Kidney epithelial cell (primary cell): ENCODE results near the gene WNT3A. TPM values are rescaled to one million over a fixed set of nuclear protein-coding genes. Genes with fewer than 3 reads are reported as not detected.
A peak's percentile ranks its signal among the peaks of the same experiment; 100 is the strongest.

Experiments used
- DNase-seq: peaks from one replicate; pipeline ENCODE4 v3.0.0-alpha.2; 2010; ENCODE audit warnings: low read depth
- H3K27me3 ChIP-seq: 2 replicates; pipeline ENCODE4 v1.6.0; 2011; ENCODE audit warnings: low read length; ENCODE audit not compliant: control insufficient read depth, insufficient read depth
- H3K36me3 ChIP-seq: 2 replicates; pipeline ENCODE4 v1.5.1; 2011; ENCODE audit warnings: low read length; ENCODE audit not compliant: control insufficient read depth, insufficient read depth
- H3K4me3 ChIP-seq: 2 replicates; pipeline ENCODE4 v1.5.1; 2011; ENCODE audit warnings: low read depth, mild to moderate bottlenecking, control low read depth, low read length
- CTCF ChIP-seq: IDR thresholded peaks from 2 replicates; pipeline ENCODE4 v1.5.1; 2011; ENCODE audit warnings: mild to moderate bottlenecking, moderate library complexity, low read length, control low read depth, inconsistent platforms; ENCODE audit not compliant: insufficient read depth, poor library complexity, severe bottlenecking
- total RNA-seq: library from RNA; depleted of rRNA; stranded (reverse); fragments of >200 nt; gene quantifications from 2 replicates; pipeline ENCODE4 v1.2.3, GENCODE V29; 2015

The WNT3A gene
- total RNA-seq, 1 donor from 2014 or later = not detected

DNA sequence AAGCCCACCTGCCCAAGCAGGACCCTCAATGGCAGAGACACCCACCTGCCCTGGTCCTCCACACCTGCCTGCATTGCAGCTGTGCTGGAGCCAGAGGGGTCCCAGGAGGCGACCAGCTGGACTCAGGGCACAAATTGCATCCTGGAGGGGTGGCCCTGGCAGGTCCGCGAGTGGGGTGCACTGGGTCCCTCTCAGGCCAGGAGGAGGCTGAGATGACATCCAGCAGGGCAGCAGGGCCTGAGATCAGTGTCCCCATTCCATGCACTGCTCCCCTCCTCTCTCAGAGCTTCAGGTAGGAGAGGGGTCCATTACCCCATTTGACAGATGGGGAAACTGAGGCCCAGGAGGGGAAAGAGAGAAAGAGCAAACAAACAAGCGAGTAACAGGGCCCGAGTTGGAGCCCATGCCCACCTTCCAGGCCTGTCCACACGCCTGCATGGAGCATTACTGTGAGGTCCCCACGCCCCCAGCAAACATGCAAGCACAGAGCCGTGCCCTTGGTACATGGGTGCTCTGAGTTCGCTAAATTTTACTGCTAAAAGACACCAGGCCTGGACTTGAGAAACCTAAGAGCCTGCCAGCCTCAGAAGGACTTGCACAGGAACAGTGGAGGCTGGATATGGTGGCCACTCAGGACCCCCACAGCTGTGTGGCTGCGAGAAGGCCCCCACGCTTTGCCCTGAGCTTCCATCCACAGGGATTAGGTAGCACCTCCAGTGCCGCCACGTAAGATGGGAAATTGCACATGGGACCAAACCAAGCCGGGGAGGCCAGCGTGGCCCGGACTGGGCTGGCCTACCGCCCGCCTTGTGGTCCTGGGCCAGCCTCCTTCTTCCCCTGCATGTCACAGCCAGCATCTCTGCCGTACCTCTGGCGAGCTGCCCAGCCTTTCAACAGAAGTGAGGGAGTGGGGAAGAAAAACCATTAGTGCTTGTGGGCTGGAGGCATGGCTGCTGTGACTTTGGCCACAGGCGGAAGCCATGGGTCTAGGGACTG, 7.4 kb downstream of the WNT3A start:
- no peak for TF ChIP-seq CTCF
- no peak overlapping the region for H3K4me3 ChIP-seq
- DNase-seq = no peak
- H3K27me3 ChIP-seq = peaks cover 26% of the 10 kb centered on the region
- H3K36me3 ChIP-seq = no peaks in the 10 kb centered on the region

GRCh38 chr1:228015276-228016180, 8.7 kb downstream of the WNT3A start:
- peak; percentile 12 for DNase-seq
- Histone ChIP-seq H3K36me3 (no peaks in the 10 kb centered on the region), H3K4me3 (no peak overlapping the region), H3K27me3 (peaks cover 13% of the 10 kb centered on the region)
- no peak for TF ChIP-seq CTCF

DNA sequence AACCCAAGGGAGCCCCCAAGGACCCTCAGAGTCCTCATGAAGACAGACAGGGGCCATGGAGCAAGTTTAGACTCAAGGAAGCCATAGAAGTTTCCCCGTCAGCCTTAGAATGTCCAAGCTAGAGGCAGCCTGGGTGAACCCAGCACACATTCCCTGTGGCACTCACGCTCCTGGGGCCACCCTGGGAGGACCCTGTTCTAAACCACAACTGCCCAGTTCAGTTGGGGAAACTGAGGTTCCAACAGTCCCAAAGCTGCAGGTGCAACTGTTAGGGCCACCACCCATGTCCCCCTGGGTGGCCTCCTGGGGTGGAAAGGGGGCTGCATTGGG, 9.3 kb downstream of the WNT3A start:
- Histone ChIP-seq H3K4me3 (no peak overlapping the region), H3K36me3 (no peaks in the 10 kb centered on the region), H3K27me3 (peaks cover 10% of the 10 kb centered on the region)
- DNase-seq = no peak
- no peak for TF ChIP-seq CTCF

DNA sequence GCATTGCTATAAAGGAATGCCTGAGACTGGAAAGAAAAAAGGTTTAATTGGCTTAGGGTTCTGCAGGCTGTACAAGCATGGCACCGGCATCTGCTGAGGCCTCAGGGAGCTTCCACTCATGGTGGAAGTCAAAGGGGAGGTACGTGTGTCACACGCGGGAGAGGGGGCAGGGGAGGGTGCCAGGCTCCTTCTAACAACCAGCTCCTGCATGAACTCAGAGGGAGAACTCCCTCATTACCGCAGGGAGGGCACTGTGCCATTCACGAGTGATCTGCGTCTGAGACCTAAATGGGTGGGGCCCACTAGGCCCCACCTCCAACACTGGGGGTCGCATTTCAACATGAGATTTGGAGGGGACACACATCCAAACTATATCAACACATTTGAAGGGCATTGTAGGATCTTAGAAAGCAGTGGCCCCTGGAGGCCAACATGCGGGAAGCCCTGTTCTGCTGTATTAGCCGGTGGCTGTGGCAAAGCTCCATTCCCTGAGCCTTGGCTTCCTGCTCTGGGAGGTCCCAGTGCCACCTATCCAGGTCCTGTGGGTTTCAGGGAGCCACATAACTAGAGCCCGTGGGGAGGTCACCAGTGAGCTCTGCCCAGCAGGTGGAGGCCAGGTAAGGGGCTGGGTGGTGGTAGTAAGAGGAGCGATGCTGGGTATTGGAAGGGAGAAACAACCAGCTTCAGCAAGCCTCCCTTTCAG, 10.0 kb downstream of the WNT3A start:
- Histone ChIP-seq H3K36me3 (no peaks in the 10 kb centered on the region), H3K4me3 (no peak overlapping the region), H3K27me3 (peaks cover 5% of the 10 kb centered on the region)
- no peak for DNase-seq
- no peak for TF ChIP-seq CTCF

DNA sequence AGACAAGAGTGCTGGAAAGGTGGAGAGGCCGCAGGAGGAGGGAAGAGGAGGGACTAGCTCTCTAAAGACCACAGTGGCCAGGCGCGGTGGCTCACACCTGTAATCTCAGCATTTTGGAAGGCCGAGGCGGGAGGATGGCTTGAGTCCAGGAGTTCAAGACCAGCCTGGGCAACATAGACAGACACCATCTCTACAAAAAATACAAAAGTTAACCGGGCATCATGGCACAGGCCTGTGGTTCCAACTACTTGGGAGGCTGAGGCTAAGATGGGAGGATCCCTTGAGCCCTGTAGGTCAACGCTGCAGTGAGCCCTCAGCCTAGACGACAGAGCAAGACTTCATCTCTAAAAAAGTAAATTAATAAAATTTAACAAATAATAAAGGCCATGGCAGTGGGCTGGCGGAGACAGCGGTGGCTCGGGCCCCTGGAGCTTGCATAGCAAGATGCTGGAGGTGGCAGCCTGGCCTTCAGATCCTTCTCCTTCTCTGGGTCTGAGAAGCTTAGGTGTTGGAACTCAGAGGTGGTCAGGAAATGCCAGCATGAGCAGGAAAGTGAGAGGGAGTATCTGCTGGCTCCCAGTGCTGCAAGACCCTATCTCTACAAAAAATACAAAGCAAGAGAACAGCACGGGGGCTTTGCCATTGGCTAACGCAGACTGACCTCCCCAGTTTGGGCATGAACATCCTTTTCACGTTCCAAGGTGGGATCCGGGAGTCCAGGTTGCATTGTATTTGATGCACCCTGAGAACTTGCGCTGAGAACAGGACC, 10.7 kb downstream of the WNT3A start:
- Histone ChIP-seq H3K27me3 (peaks cover 2% of the 10 kb centered on the region), H3K36me3 (no peaks in the 10 kb centered on the region), H3K4me3 (no peak overlapping the region)
- no peak for DNase-seq
- TF ChIP-seq CTCF = no peak
